Activated CD8-positive, alpha-beta memory T cell treated with anti-CD3 and anti-CD28 coated beads, Interleukin-2, amount 10 ng/mL, durations not matched to agents 7 days and 5 days (primary cell): ENCODE data around the gene THAP7. TPM values are rescaled to one million over a fixed set of nuclear protein-coding genes. Genes with fewer than 3 reads are reported as not detected.

Experiments used
- ATAC-seq: fragments of 150-1000 bp; cut with Tn5 transposase; one replicate; pipeline ENCODE4 v1.10.0; 2021; ENCODE audit warnings: moderate library complexity
- CTCF ChIA-PET: fragments of 350-600 bp; sonication (Branson Sonifier 250); formaldehyde crosslinking; loops from one replicate; lab custom pipeline; 2021; ENCODE audit warnings: antibody characterized with exemption; lab: Charles Lee
- DNase-seq: peaks from one replicate; pipeline ENCODE4 v3.0.0-alpha.2; 2020
- H3K27ac Mint-ChIP-seq: one replicate; pipeline ENCODE4 v1.8.0; 2021; ENCODE audit warnings: mild to moderate bottlenecking, mixed read lengths
- H3K27me3 Mint-ChIP-seq: one replicate; pipeline ENCODE4 v1.8.0; 2021; ENCODE audit warnings: mixed read lengths
- H3K36me3 Mint-ChIP-seq: one replicate; pipeline ENCODE4 v1.8.0; 2021; ENCODE audit warnings: mild to moderate bottlenecking, mixed read lengths
- H3K4me1 Mint-ChIP-seq: one replicate; pipeline ENCODE4 v1.8.0; 2021; ENCODE audit warnings: mixed read lengths
- H3K4me3 Mint-ChIP-seq: one replicate; pipeline ENCODE4 v1.8.0; 2021; ENCODE audit warnings: mild to moderate bottlenecking, moderate library complexity, mixed read lengths
- H3K9me3 Mint-ChIP-seq: one replicate; pipeline ENCODE4 v1.8.0; 2022; ENCODE audit warnings: low read depth, mixed read lengths
- total RNA-seq, 2 experiments: library from RNA; stranded (reverse); gene quantifications; one replicate each; pipeline ENCODE4 v1.2.3, GENCODE V29; 2021

Gene THAP7
- total RNA-seq, 2 experiments from 2014 or later: 25.9 to 28.7 TPM

DNA sequence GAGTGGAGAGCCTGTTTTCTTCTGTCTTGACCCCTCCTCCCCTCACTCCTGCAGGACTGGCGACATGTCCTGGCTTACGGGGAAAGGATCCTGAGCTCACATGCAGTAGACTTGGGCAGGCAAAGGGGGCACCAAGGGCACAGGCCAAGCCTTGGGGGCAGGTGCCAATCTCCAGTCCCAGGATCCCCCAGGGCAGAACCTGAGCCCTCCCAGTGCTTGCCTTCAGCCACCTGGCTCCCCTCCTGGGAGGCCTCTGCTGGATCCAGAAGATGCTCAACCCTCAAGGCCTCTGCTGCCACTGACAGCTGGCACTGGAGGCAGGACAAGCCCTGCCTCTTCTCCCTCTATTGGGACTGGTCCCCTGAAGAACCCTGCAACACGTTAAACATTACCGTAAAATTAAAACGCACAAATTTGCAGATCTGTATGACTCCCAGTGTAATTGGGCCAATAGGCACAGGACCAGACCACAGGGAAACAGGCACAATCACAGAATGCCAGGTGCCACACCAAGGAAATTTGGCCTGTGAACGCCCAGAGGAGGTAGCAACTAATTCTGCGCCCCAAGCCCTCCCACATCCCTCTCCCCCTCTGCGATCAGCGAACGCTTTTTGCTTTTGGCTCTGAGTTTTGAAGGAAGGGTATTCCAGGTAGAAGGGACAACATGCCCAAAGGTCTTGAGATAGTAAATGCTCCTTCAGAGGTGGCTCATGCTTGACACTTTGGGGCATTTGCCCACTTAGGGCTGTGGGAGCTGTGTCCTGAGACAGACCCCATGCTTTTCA lies 20.8 kb downstream of the THAP7 start:
- CTCF ChIA-PET: interaction anchor here (1.0 to 1.1 kb wide), 2 partner anchors 28 to 40 kb away, joined by 3 read pairs; no protein-coding TSS in a partner anchor
- Mint-ChIP-seq H3K27me3 (no peaks in the 10 kb centered on the region), H3K4me1 (peaks cover 36% of the 10 kb centered on the region), H3K36me3 (peaks cover under 1% of the 10 kb centered on the region), H3K9me3 (peaks cover 4% of the 10 kb centered on the region), H3K4me3 (peak overlapping the region; percentile 92), H3K27ac (peak overlapping the region; percentile 90)
- ATAC-seq (no peak), DNase-seq (no peak)

DNA sequence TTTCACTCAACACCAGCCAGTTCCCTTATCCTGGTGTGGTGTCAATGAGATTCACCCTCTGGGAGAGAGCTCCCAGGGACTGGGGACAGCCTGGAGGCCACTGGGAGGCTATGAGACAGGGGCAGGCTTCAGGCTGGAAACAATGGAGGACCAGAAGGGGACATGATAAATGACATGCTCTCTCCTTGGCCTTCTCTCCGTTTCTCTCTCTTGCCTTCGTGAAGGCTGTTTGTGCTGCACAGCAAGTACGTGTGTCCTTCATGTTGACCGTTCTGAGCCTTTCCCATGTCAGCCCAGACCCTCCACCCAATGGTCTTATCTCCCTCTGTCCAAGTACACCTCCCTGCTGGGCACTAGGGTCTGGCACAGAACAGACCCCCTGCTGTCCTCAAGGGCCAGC lies 21.4 kb downstream of the THAP7 start:
- Mint-ChIP-seq H3K4me1 (peaks cover 36% of the 10 kb centered on the region), H3K27me3 (no peaks in the 10 kb centered on the region), H3K4me3 (no peak overlapping the region), H3K9me3 (peaks cover 4% of the 10 kb centered on the region), H3K27ac (peak overlapping the region; percentile 33), H3K36me3 (no peaks in the 10 kb centered on the region)
- ATAC-seq (no peak), DNase-seq (no peak)
- CTCF ChIA-PET: no interaction called here

DNA sequence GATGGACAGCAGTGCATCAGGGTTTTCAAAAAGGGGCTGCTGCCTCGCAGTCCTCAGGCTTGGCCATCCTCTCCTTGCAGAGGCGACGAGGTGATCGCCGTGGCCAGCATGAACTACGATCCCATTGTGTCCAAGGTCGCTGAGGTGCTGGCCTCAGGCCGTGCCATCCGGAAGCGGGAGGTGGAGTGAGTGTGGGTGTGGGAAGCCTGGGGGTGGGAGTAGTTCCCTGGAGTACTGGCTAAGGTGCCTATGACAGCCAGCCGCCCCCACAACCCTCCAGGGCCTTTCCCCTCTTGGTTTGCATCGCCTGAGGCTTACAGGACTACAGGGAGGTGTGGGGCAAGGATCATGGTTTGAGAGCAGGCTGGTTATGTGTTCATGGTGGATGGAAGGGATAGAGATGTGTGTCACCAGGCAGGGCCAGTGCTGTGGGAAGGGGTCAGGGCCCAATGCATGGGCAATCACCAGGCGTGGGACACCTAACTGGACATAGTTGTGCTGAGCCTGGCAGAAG lies 21.9 kb downstream of the THAP7 start:
- no peaks in the 10 kb centered on the region for H3K27me3 Mint-ChIP-seq
- no peak for DNase-seq
- H3K4me1 Mint-ChIP-seq: peaks cover 36% of the 10 kb centered on the region
- no peaks in the 10 kb centered on the region for H3K36me3 Mint-ChIP-seq
- H3K4me3 Mint-ChIP-seq: no peak overlapping the region
- CTCF ChIA-PET: no interaction called here
- peaks cover 4% of the 10 kb centered on the region for H3K9me3 Mint-ChIP-seq
- no peak for ATAC-seq
- H3K27ac Mint-ChIP-seq: no peak overlapping the region

DNA sequence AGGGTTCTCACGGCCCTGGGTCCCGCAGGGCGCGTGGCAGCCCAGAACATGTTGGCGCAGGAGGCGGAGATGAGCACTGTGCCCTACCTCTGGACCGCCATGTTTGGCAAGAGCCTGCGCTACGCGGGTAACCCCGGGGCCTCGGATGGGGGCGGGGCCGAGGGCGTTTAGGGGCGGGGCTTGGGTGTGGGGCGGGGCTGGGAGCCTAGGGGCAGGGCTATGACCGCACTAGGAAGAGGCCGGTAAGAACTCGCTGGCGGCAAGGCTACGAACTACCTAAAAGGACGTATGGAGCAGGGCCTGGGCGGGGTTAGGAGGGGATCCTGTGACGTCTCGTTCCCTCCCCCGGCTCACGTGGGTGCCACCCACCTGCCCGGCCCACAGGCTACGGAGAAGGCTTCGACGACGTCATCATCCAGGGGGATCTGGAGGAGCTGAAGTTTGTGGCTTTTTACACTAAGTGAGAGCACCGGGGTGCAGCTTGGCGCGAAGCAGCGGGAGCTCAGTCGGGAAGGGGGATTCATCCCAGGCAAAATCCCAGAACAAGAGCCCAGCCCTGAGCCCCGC lies 22.6 kb downstream of the THAP7 start:
- Mint-ChIP-seq H3K4me3 (no peak overlapping the region), H3K27ac (peak overlapping the region; percentile 41), H3K27me3 (no peaks in the 10 kb centered on the region), H3K9me3 (peaks cover 4% of the 10 kb centered on the region), H3K36me3 (no peaks in the 10 kb centered on the region), H3K4me1 (peaks cover 36% of the 10 kb centered on the region)
- ATAC-seq (peak; percentile 52), DNase-seq (peak; percentile 74)
- CTCF ChIA-PET: interaction anchor here (1.2 kb wide), 1 partner anchor 123 kb away, joined by 3 read pairs; no protein-coding TSS in a partner anchor

DNA sequence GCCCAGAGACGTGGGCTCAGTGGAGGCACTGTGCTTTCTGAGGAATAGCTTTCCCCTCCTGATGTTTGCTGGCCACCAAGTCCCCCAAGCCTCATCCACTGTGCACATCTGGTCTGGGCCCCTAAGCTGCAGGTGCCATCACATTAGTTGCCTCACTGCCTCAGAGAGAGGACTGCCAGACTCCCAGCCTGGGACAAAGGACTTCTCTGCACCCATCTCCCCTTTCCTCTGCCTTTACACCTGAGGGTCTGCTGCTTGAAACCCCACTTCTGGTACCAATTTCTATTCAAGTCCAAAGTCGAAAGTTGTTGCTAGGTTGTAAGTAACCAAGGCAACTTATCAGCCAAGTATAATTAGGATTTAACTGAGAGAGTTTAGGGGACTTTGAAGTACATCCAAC lies 23.5 kb downstream of the THAP7 start:
- no peak for ATAC-seq
- no peaks in the 10 kb centered on the region for H3K36me3 Mint-ChIP-seq
- H3K4me1 Mint-ChIP-seq: peaks cover 30% of the 10 kb centered on the region
- H3K27ac Mint-ChIP-seq: no peak overlapping the region
- DNase-seq: no peak
- CTCF ChIA-PET: interaction anchor here (0.6 to 1.2 kb wide), 2 partner anchors 16 to 124 kb away, joined by 3 read pairs; no protein-coding TSS in a partner anchor
- no peak overlapping the region for H3K4me3 Mint-ChIP-seq
- H3K27me3 Mint-ChIP-seq: no peaks in the 10 kb centered on the region
- H3K9me3 Mint-ChIP-seq: peaks cover 4% of the 10 kb centered on the region

DNA sequence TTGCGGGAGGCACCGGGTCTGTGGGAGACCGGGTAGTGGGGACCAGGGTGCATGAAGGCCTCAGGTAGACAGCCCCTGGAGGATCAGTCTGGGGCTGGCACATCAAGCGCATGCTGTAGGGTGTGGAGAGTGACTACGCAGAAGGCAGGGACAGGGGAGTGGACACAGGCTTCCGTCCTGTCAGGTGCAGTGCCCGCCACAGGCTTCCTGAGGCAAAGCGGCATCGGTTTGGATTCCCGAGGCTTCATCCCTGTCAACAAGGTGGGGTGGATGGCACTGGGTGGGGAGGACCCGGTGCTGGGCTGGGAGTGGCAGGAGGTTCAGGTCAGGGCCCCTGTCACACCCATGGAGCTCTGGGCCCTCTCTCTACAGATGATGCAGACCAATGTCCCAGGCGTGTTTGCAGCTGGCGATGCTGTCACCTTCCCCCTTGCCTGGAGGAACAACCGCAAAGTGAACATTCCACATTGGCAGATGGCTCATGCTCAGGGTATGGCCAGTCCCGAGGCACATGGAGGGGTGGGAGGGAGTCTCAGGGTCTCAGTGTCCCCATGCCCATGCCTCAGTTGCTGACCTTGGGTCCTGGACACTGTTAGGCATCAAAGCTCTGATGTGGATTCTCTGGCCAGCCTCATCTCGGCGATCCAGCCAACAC lies 24.3 kb downstream of the THAP7 start:
- Mint-ChIP-seq H3K9me3 (peaks cover 4% of the 10 kb centered on the region), H3K4me3 (no peak overlapping the region), H3K27me3 (no peaks in the 10 kb centered on the region), H3K27ac (no peak overlapping the region), H3K36me3 (no peaks in the 10 kb centered on the region), H3K4me1 (peaks cover 23% of the 10 kb centered on the region)
- DNase-seq (no peak), ATAC-seq (no peak)
- CTCF ChIA-PET: interaction anchor here (0.6 to 1.2 kb wide), 2 partner anchors 16 to 125 kb away, joined by 3 read pairs; no protein-coding TSS in a partner anchor

DNA sequence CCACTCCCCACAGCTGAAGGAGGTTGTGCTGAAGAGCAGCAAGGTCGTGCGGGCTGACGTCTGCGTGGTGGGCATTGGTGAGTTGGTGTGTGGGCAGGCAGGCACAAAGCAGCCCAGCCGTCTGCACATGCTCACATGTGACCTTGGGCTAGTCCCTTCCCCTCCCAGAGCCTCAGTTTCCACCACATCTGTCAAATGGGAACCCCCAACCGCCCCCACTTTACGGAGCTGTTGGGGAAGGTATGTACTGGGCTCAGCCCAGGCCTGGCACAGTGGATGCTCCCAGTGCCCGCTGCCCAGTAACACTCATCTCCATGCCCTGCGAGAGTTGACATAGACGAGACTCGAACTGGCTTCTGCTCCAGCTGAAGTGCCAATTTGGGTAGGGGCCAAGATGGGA lies 24.9 kb downstream of the THAP7 start:
- peaks cover 4% of the 10 kb centered on the region for H3K9me3 Mint-ChIP-seq
- H3K36me3 Mint-ChIP-seq: no peaks in the 10 kb centered on the region
- CTCF ChIA-PET: no interaction called here
- H3K4me1 Mint-ChIP-seq: peaks cover 20% of the 10 kb centered on the region
- H3K27me3 Mint-ChIP-seq: no peaks in the 10 kb centered on the region
- H3K4me3 Mint-ChIP-seq: no peak overlapping the region
- H3K27ac Mint-ChIP-seq: no peak overlapping the region
- DNase-seq (no peak), ATAC-seq (no peak)

DNA sequence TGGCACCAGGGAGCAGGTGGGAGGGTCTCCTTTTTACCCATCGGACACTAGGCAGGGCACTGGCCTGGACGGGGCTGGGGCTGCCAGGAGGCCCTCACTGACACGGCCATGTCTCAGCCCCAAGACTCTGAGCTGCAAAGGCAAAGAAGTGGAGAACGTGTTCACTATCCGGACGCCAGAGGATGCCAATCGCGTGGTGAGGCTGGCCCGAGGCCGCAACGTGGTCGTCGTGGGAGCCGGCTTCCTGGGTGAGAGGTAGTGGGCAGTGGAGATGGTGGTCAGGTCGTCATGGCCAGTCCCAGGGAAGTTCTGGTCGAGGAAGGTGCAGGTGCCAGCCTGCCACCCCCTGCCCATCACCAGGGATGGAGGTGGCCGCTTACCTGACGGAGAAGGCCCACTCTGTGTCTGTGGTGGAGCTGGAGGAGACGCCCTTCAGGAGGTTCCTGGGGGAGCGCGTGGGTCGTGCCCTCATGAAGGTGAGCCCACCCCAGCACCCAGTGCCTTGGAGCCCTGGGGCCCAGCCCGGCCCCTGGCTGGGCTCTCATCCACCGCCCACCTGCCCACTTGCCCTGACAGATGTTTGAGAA lies 25.5 kb downstream of the THAP7 start:
- Mint-ChIP-seq H3K36me3 (no peaks in the 10 kb centered on the region), H3K9me3 (peaks cover 4% of the 10 kb centered on the region), H3K27ac (no peak overlapping the region), H3K4me3 (no peak overlapping the region), H3K27me3 (no peaks in the 10 kb centered on the region), H3K4me1 (peaks cover 18% of the 10 kb centered on the region)
- CTCF ChIA-PET: no interaction called here
- ATAC-seq (no peak), DNase-seq (no peak)

DNA sequence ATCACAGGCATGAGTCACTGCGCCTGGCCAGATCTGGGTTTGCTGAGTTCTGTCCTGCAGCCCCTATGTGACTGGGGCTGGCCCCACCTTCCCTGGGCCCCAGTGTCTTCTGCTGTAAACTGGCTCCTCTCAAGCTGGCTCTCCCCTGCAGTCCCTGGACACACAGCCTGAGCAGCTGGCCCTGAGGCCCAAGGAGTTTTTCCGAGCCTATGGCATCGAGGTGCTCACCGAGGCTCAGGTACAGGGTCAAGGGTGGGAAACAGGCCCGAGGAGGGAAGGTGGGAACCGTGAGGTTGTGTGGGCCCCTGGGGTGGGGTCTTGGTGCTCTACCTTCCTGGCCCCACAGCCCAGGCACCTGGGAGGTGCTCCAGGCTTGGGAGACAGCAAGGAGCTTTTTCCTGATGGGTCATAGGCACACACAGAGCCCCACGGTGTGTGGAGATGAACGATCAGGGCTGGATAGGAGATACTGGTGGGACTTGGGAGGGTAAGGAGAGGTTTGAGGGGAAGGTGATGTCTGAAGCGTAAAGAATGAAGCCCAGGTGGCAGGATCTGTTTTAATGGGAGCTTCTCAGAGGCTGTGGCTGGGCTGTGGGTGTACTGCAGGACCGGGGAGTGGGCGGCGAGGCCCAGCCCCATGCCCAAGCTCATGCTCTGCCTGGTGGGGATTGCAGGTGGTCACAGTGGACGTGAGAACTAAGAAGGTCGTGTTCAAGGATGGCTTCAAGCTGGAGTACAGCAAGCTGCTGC lies 26.2 kb downstream of the THAP7 start:
- Mint-ChIP-seq H3K36me3 (no peaks in the 10 kb centered on the region), H3K9me3 (peaks cover 4% of the 10 kb centered on the region), H3K4me3 (no peak overlapping the region), H3K27ac (no peak overlapping the region), H3K27me3 (no peaks in the 10 kb centered on the region), H3K4me1 (peaks cover 12% of the 10 kb centered on the region)
- CTCF ChIA-PET: no interaction called here
- DNase-seq: no peak
- ATAC-seq: no peak

DNA sequence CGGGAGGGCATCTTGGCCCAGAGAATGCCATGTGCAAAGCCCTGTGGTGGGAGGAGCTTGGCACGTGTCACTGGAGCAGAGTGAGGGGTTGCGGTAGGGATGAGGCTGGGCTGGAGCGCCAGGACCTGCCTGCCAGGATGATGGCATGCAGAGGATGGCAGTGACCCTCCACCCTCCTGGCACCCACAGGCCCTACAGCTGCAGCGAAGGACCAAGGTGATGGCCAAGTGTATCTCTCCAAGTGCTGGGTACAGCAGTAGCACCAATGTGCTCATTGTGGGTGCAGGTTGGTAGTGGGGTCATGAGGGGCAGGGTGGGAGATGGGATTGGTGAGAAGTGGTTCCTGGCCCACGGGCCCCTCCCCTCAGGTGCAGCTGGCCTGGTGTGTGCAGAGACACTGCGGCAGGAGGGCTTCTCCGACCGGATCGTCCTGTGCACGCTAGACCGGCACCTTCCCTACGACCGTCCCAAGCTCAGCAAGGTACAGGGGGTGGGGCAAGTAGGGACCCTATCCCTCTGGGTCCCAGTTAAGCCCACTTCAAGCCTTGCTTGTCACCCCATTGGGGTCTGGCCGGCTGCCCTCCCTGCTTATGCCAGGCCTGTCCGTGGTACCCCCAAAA lies 27.5 kb downstream of the THAP7 start:
- no peak overlapping the region for H3K27ac Mint-ChIP-seq
- no peak overlapping the region for H3K4me3 Mint-ChIP-seq
- no peaks in the 10 kb centered on the region for H3K36me3 Mint-ChIP-seq
- DNase-seq (no peak), ATAC-seq (no peak)
- no peaks in the 10 kb centered on the region for H3K27me3 Mint-ChIP-seq
- CTCF ChIA-PET: interaction anchor here (2.8 kb wide), 1 partner anchor 16 kb away, joined by 8 read pairs; no protein-coding TSS in a partner anchor
- peaks cover 6% of the 10 kb centered on the region for H3K4me1 Mint-ChIP-seq
- H3K9me3 Mint-ChIP-seq: peaks cover 4% of the 10 kb centered on the region

DNA sequence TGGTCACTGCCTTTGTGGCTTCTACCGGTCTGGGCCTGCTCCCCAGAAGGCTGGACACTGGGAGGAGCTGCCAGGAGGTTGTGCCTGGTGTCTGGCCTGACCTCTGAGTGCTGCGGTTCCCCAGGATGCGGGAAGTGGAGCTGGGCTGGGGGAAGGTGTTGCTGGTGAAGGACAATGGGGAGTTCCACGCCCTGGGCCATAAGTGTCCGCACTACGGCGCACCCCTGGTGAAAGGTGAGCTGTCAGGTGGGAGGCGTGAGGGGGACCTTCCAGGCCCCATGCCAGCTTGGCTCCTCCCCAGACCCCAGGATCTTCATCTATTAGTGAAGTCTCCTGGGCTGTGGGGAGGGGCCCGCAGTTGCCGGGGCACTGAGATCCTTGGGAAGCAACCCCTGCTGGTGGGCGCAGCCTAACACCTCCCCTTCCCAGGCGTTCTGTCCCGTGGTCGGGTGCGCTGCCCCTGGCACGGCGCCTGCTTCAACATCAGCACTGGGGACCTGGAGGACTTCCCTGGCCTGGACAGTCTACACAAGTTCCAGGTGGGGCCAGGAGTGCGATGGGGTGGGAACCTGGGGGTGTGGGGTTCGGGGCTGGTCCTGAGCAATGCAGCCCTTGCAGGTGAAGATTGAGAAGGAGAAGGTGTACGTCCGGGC lies 28.2 kb downstream of the THAP7 start:
- Mint-ChIP-seq H3K9me3 (peaks cover under 1% of the 10 kb centered on the region), H3K4me3 (no peak overlapping the region), H3K36me3 (no peaks in the 10 kb centered on the region), H3K27me3 (no peaks in the 10 kb centered on the region), H3K27ac (no peak overlapping the region), H3K4me1 (peaks cover under 1% of the 10 kb centered on the region)
- DNase-seq (no peak), ATAC-seq (no peak)
- CTCF ChIA-PET: interaction anchor here (0.9 to 2.8 kb wide), 2 partner anchors 8 to 15 kb away, joined by 3 to 8 read pairs; partner anchors contain the start of gene LZTR1
